MCF 10A (cell line): ENCODE results near the gene EHD1. TPM values are rescaled to one million over a fixed set of nuclear protein-coding genes. Genes with fewer than 3 reads are reported as not detected.

Experiments
- BruUV-seq: library from RNA; stranded (reverse); fragments of 400-500 nt; replicated peaks from 2 replicates; lab custom pipeline; 2021; lab: Mats Ljungman, UMichigan
- CTCF ChIA-PET: fragments of 300-600 bp; sonication (Branson Sonifier 250); formaldehyde crosslinking; extraction: SDS; loops from one replicate; lab custom pipeline; 2021; ENCODE audit warnings: antibody characterized with exemption, inconsistent platforms; lab: Yijun Ruan, JAX
- POLR2A ChIA-PET: fragments of 300-600, 350-650 bp; sonication (Branson Sonifier 250); formaldehyde crosslinking; extraction: SDS; loops from one replicate; lab custom pipeline; 2020; ENCODE audit warnings: antibody characterized with exemption, inconsistent platforms; lab: Yijun Ruan, JAX
- DNase-seq: peaks from one replicate; pipeline ENCODE4 v3.0.0-alpha.2; 2018; ENCODE audit not compliant: unreplicated experiment
- H3K27ac Mint-ChIP-seq: one replicate; pipeline ENCODE4 v1.8.0; 2022; ENCODE audit warnings: mild to moderate bottlenecking, low read depth, mixed read lengths; ENCODE audit not compliant: unreplicated experiment
- H3K27me3 Mint-ChIP-seq: one replicate; pipeline ENCODE4 v1.8.0; 2022; ENCODE audit warnings: mixed read lengths; ENCODE audit not compliant: insufficient read depth, unreplicated experiment
- H3K36me3 Mint-ChIP-seq: one replicate; pipeline ENCODE4 v1.8.0; 2022; ENCODE audit warnings: mild to moderate bottlenecking, moderate library complexity, mixed read lengths; ENCODE audit not compliant: insufficient read depth, unreplicated experiment
- H3K4me1 Mint-ChIP-seq: one replicate; pipeline ENCODE4 v1.8.0; 2022; ENCODE audit warnings: mixed read lengths; ENCODE audit not compliant: insufficient read depth, unreplicated experiment
- H3K4me3 Mint-ChIP-seq: one replicate; pipeline ENCODE4 v1.8.0; 2022; ENCODE audit warnings: mild to moderate bottlenecking, moderate library complexity, mixed read lengths; ENCODE audit not compliant: unreplicated experiment
- H3K9me3 Mint-ChIP-seq: one replicate; pipeline ENCODE4 v1.8.0; 2022; ENCODE audit warnings: mixed read lengths; ENCODE audit not compliant: unreplicated experiment
- CTCF ChIP-seq: fragments of 200-600 bp; IDR thresholded peaks from one replicate; pipeline ENCODE4 v1.8.0; 2022; ENCODE audit warnings: antibody characterized with exemption, mild to moderate bottlenecking; ENCODE audit not compliant: unreplicated experiment
- intact Hi-C: fragments of 100-400 bp; cut with micrococcal nuclease; formaldehyde crosslinking; loops from 2 replicates; pipeline ENCODE4 v1.14.1; 2022
- total RNA-seq: library from RNA; stranded (reverse); gene quantifications from 2 replicates; pipeline ENCODE4 v1.2.3, GENCODE V29; 2022

Gene EHD1
- total RNA-seq, 1 experiment from 2014 or later = 80.6 TPM

- DNase-seq = no peak
- intact Hi-C loops = no loop called here
- Mint-ChIP-seq H3K27ac (peak overlapping the region; percentile 49), H3K4me1 (peaks cover 32% of the 10 kb centered on the region), H3K4me3 (no peak overlapping the region), H3K36me3 (peaks cover 8% of the 10 kb centered on the region), H3K9me3 (no peaks in the 10 kb centered on the region), H3K27me3 (no peaks in the 10 kb centered on the region)
- no peak for TF ChIP-seq CTCF
- ChIA-PET POLR2A (interaction anchor here (0.6 to 9.2 kb wide), 8 partner anchors 8 to 680 kb away, joined by 3 to 103 read pairs (median 5); partner anchors contain the start of genes EHD1, FAU, MRPL49 and SYVN1), CTCF (interaction anchor here (0.7 to 6.2 kb wide), 6 partner anchors 10 to 78 kb away, joined by 3 to 48 read pairs (median 4); partner anchors contain the start of genes CDC42BPG and EHD1)
- no TSS peak for BruUV-seq
Measured at GRCh38 chr11:64863391-64864060, 14.9 kb downstream of the EHD1 start.

GRCh38 chr11:64862987-64863390 lies 15.4 kb downstream of the EHD1 start:
- CTCF ChIA-PET = interaction anchor here (0.7 to 3.3 kb wide), 3 partner anchors 15 to 77 kb away, joined by 3 to 20 read pairs (median 3); no protein-coding TSS in a partner anchor
- no peak for TF ChIP-seq CTCF
- H3K4me1 Mint-ChIP-seq = peaks cover 27% of the 10 kb centered on the region
- no peaks in the 10 kb centered on the region for H3K9me3 Mint-ChIP-seq
- H3K27me3 Mint-ChIP-seq = no peaks in the 10 kb centered on the region
- H3K36me3 Mint-ChIP-seq = peaks cover 8% of the 10 kb centered on the region
- H3K27ac Mint-ChIP-seq = no peak overlapping the region
- POLR2A ChIA-PET = interaction anchor here (0.6 to 9.2 kb wide), 3 partner anchors 15 to 680 kb away, joined by 3 to 103 read pairs (median 3); partner anchors contain the start of gene EHD1
- no peak for DNase-seq
- BruUV-seq = no TSS peak
- intact Hi-C loops = no loop called here
- no peak overlapping the region for H3K4me3 Mint-ChIP-seq

- Mint-ChIP-seq H3K4me3 (no peak overlapping the region), H3K4me1 (peaks cover 22% of the 10 kb centered on the region), H3K27me3 (no peaks in the 10 kb centered on the region), H3K36me3 (peaks cover 8% of the 10 kb centered on the region), H3K27ac (no peak overlapping the region), H3K9me3 (no peaks in the 10 kb centered on the region)
- TF ChIP-seq CTCF = no peak
- no TSS peak for BruUV-seq
- DNase-seq = no peak
- ChIA-PET CTCF (interaction anchor here (0.5 to 3.2 kb wide), 7 partner anchors 13 to 363 kb away, joined by 3 to 19 read pairs (median 4); no protein-coding TSS in a partner anchor), POLR2A (interaction anchor here (0.7 to 9.2 kb wide), 2 partner anchors 16 to 17 kb away, joined by 3 to 103 read pairs; partner anchors contain the start of genes CDC42BPG and EHD1)
- intact Hi-C loops = no loop called here
Measured at GRCh38 chr11:64861227-64861975, 17.0 kb downstream of the EHD1 start.
